ENCODE data around the gene CLDN18.

GRCh38 chr3:138072796-138073195 is 62.8 kb downstream of the CLDN18 start:
- TF ChIP-seq RAD21 (IDR thresholded peaks at IDR 0.05; ENCODE audit: insufficient read depth, low read depth, low read length) (no peak), EED (IDR thresholded peaks at IDR 0.05; ENCODE audit: low read depth) (no peak), POLR2AphosphoS5 (IDR thresholded peaks at IDR 0.05; ENCODE audit: low read length) (no peak), POLR2A (IDR thresholded peaks at IDR 0.05; ENCODE audit: low read depth, low read length) (no peak), CBX5 (IDR thresholded peaks at IDR 0.05; ENCODE audit: low read depth) (no peak), CTCF (IDR thresholded peaks at IDR 0.05 in 2 of 3, conservative IDR thresholded peaks at IDR 0.05 in 1 of 3; ENCODE audit: control insufficient read depth in 2 of 3, extremely low read depth in 1 of 3, insufficient read depth in 1 of 3, low read depth in 3 of 3, low read length in 3 of 3) (no peak), SREBF2 (IDR thresholded peaks at IDR 0.05; ENCODE audit: low read length) (no peak), E4F1 (IDR thresholded peaks at IDR 0.05; ENCODE audit: borderline replicate concordance, partially characterized antibody) (no peak)
- TF ChIP-seq, protein P1, sequence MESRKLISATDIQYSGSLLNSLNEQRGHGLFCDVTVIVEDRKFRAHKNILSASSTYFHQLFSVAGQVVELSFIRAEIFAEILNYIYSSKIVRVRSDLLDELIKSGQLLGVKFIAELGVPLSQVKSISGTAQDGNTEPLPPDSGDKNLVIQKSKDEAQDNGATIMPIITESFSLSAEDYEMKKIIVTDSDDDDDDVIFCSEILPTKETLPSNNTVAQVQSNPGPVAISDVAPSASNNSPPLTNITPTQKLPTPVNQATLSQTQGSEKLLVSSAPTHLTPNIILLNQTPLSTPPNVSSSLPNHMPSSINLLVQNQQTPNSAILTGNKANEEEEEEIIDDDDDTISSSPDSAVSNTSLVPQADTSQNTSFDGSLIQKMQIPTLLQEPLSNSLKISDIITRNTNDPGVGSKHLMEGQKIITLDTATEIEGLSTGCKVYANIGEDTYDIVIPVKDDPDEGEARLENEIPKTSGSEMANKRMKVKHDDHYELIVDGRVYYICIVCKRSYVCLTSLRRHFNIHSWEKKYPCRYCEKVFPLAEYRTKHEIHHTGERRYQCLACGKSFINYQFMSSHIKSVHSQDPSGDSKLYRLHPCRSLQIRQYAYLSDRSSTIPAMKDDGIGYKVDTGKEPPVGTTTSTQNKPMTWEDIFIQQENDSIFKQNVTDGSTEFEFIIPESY (IDR thresholded peaks at IDR 0.05), result no peak
- TF ChIP-seq, protein P2, sequence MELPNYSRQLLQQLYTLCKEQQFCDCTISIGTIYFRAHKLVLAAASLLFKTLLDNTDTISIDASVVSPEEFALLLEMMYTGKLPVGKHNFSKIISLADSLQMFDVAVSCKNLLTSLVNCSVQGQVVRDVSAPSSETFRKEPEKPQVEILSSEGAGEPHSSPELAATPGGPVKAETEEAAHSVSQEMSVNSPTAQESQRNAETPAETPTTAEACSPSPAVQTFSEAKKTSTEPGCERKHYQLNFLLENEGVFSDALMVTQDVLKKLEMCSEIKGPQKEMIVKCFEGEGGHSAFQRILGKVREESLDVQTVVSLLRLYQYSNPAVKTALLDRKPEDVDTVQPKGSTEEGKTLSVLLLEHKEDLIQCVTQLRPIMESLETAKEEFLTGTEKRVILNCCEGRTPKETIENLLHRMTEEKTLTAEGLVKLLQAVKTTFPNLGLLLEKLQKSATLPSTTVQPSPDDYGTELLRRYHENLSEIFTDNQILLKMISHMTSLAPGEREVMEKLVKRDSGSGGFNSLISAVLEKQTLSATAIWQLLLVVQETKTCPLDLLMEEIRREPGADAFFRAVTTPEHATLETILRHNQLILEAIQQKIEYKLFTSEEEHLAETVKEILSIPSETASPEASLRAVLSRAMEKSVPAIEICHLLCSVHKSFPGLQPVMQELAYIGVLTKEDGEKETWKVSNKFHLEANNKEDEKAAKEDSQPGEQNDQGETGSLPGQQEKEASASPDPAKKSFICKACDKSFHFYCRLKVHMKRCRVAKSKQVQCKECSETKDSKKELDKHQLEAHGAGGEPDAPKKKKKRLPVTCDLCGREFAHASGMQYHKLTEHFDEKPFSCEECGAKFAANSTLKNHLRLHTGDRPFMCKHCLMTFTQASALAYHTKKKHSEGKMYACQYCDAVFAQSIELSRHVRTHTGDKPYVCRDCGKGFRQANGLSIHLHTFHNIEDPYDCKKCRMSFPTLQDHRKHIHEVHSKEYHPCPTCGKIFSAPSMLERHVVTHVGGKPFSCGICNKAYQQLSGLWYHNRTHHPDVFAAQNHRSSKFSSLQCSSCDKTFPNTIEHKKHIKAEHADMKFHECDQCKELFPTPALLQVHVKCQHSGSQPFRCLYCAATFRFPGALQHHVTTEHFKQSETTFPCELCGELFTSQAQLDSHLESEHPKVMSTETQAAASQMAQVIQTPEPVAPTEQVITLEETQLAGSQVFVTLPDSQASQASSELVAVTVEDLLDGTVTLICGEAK (IDR thresholded peaks at IDR 0.05; ENCODE audit: borderline replicate concordance), result no peak

All from GM12878 (cell line).